CD4-positive, alpha-beta T cell (primary cell): ENCODE measurements around the gene C1orf105. TPM values are rescaled to one million over a fixed set of nuclear protein-coding genes. Genes with fewer than 3 reads are reported as not detected.
A peak's percentile ranks its signal among the peaks of the same experiment; 100 is the strongest.

Experiments used
- ATAC-seq: fragments of 200-7000 bp; cut with Tn5 transposase; one replicate; pipeline ENCODE4 v1.10.0; 2022; ENCODE audit warnings: mild to moderate bottlenecking; ENCODE audit not compliant: poor library complexity
- CTCF ChIA-PET: fragments of 350-600 bp; sonication (Branson Sonifier 250); formaldehyde crosslinking; loops from one replicate; lab custom pipeline; 2021; ENCODE audit warnings: antibody characterized with exemption, inconsistent platforms; lab: Charles Lee
- POLR2A ChIA-PET: fragments of 350-600 bp; sonication (Branson Sonifier 250); formaldehyde crosslinking; loops from one replicate; lab custom pipeline; 2021; ENCODE audit warnings: antibody characterized with exemption, inconsistent platforms; lab: Charles Lee
- DNase-seq, 14 experiments: peaks; one replicate each; pipeline ENCODE4 v3.0.0-alpha.2; 2013 to 2020; ENCODE audit warnings: mixed read lengths in 2 of 14
- H3K27ac ChIP-seq, 2 donors: one replicate each; pipeline versions ENCODE4 v1.5.1 to v1.7.0; 2013; ENCODE audit warnings: low read length in 2 of 2, low read depth in 1 of 2, mild to moderate bottlenecking in 1 of 2
- H3K27me3 ChIP-seq, 2 experiments: 1 replicate in 1 of 2; 2 replicates in 1 of 2; pipeline versions ENCODE4 v1.6.1 to v1.7.0; 2013; ENCODE audit warnings: low read length in 2 of 2, control low read depth in 1 of 2, mild to moderate bottlenecking in 1 of 2, moderate library complexity in 1 of 2; ENCODE audit not compliant: insufficient read depth in 2 of 2, control insufficient read depth in 1 of 2
- H3K36me3 ChIP-seq: one replicate; pipeline ENCODE4 v1.6.1; 2013; ENCODE audit warnings: low read length, control low read depth; ENCODE audit not compliant: insufficient read depth
- H3K4me1 ChIP-seq: one replicate; pipeline ENCODE4 v1.6.1; 2013; ENCODE audit warnings: low read length, control low read depth; ENCODE audit not compliant: insufficient read depth
- H3K4me3 ChIP-seq: one replicate; pipeline ENCODE4 v1.5.1; 2013; ENCODE audit warnings: mild to moderate bottlenecking, low read length, moderate library complexity
- H3K9me3 ChIP-seq, 2 experiments: 1 replicate in 1 of 2; 2 replicates in 1 of 2; pipeline versions ENCODE4 v1.6.1 to v1.7.0; 2013; ENCODE audit warnings: low read length in 2 of 2, mild to moderate bottlenecking in 2 of 2, control low read depth in 1 of 2, moderate library complexity in 1 of 2; ENCODE audit not compliant: control insufficient read depth in 1 of 2, insufficient read depth in 1 of 2
- H3K27ac Mint-ChIP-seq: one replicate; pipeline ENCODE4 v1.8.0; 2020; ENCODE audit warnings: mixed read lengths
- H3K27me3 Mint-ChIP-seq: one replicate; pipeline ENCODE4 v1.8.0; 2021; ENCODE audit warnings: mixed read lengths
- H3K36me3 Mint-ChIP-seq: one replicate; pipeline ENCODE4 v1.8.0; 2021; ENCODE audit warnings: low read depth, mixed read lengths
- H3K4me1 Mint-ChIP-seq: one replicate; pipeline ENCODE4 v1.8.0; 2021; ENCODE audit warnings: low read depth, mixed read lengths
- H3K4me3 Mint-ChIP-seq: one replicate; pipeline ENCODE4 v1.8.0; 2020; ENCODE audit warnings: mild to moderate bottlenecking, mixed read lengths
- H3K9me3 Mint-ChIP-seq: one replicate; pipeline ENCODE4 v1.8.0; 2020; ENCODE audit warnings: mixed read lengths
- CTCF ChIP-seq: fragments of 200-600 bp; IDR thresholded peaks from one replicate; pipeline ENCODE4 v1.8.0; 2022; ENCODE audit warnings: antibody characterized with exemption, mild to moderate bottlenecking
- intact Hi-C, 2 experiments: fragments of 100-400 bp; cut with DNase I in 1 of 2; cut with micrococcal nuclease in 1 of 2; formaldehyde crosslinking; loops; one replicate each; pipeline versions ENCODE4 v1.15.1 to v1.9.0; 2023 to 2025; cut with DNase I, micrococcal nuclease
- total RNA-seq, 174 experiments: library from RNA in 2 of 174; stranded (reverse) in 2 of 174; gene quantifications; one replicate each; pipeline ENCODE4 v1.2.3 and lab custom pipeline; 2021 to 2026

The C1orf105 gene
- total RNA-seq, 2 experiments from 2014 or later, result not detected

GRCh38 chr1:172393354-172393753 is 27.1 kb upstream of the C1orf105 start:
- no peak overlapping the region for H3K4me3 ChIP-seq
- no peak for DNase-seq
- H3K4me1 ChIP-seq, result peaks cover 24% of the 10 kb centered on the region
- ChIA-PET POLR2A (interaction anchor here (1.0 to 3.0 kb wide), 8 partner anchors 12 to 238 kb away, joined by 3 to 43 read pairs (median 12); no protein-coding TSS in a partner anchor), CTCF (interaction anchor here (1.5 kb wide), 2 partner anchors 11 to 34 kb away, joined by 4 to 5 read pairs; no protein-coding TSS in a partner anchor)
- intact Hi-C loops, result loop anchor here in 1 of 2 experiments (10.0 kb wide), 1 partner anchor 609 kb away; the partner anchor contains the start of gene METTL13
- Mint-ChIP-seq H3K9me3 (no peaks in the 10 kb centered on the region), H3K27ac (peak overlapping the region; percentile 86), H3K27me3 (no peaks in the 10 kb centered on the region), H3K4me3 (no peak overlapping the region), H3K36me3 (no peaks in the 10 kb centered on the region), H3K4me1 (peaks cover 68% of the 10 kb centered on the region)
- no peaks in the 10 kb centered on the region for H3K36me3 ChIP-seq
- no peak for TF ChIP-seq CTCF
- no peaks in the 10 kb centered on the region for H3K9me3 ChIP-seq
- peak overlapping the region in 1 of 2 donors; percentile 71 for H3K27ac ChIP-seq
- ATAC-seq, result no peak
- H3K27me3 ChIP-seq, result no peaks in the 10 kb centered on the region

GRCh38 chr1:172394141-172394751 is 26.2 kb upstream of the C1orf105 start:
- CTCF ChIA-PET, result interaction anchor here (1.2 to 1.5 kb wide), 5 partner anchors 11 to 256 kb away, joined by 3 to 7 read pairs (median 4); partner anchors contain the start of gene PIGC
- POLR2A ChIA-PET, result interaction anchor here (0.6 to 3.0 kb wide), 23 partner anchors 8 to 390 kb away, joined by 3 to 43 read pairs (median 5); partner anchors contain the start of genes PIGC and SUCO
- ATAC-seq (peak; percentile 94), DNase-seq (peak; percentile 39 to 90 (median 62))
- H3K27ac Mint-ChIP-seq, result peak overlapping the region; percentile 86
- no peaks in the 10 kb centered on the region for H3K27me3 Mint-ChIP-seq
- Histone ChIP-seq H3K36me3 (no peaks in the 10 kb centered on the region), H3K27me3 (no peaks in the 10 kb centered on the region), H3K4me1 (peaks cover 24% of the 10 kb centered on the region), H3K4me3 (peak overlapping the region; percentile 27), H3K9me3 (no peaks in the 10 kb centered on the region), H3K27ac (peak overlapping the region; percentile 67 to 71)
- peak overlapping the region; percentile 45 for H3K4me3 Mint-ChIP-seq
- H3K36me3 Mint-ChIP-seq, result no peaks in the 10 kb centered on the region
- intact Hi-C loops, result loop anchor here (1.0 to 10.0 kb wide), 5 partner anchors 13 to 609 kb away; partner anchors contain the start of gene METTL13 (in 1 of the 2)
- no peak for TF ChIP-seq CTCF
- H3K4me1 Mint-ChIP-seq, result peaks cover 77% of the 10 kb centered on the region
- no peaks in the 10 kb centered on the region for H3K9me3 Mint-ChIP-seq

GRCh38 chr1:172394811-172395210 is 25.7 kb upstream of the C1orf105 start:
- H3K4me3 ChIP-seq, result no peak overlapping the region

More at GRCh38 chr1:172394811-172395210, 25.7 kb upstream of the C1orf105 start:
- Histone ChIP-seq H3K4me1 (peaks cover 24% of the 10 kb centered on the region), H3K36me3 (no peaks in the 10 kb centered on the region), H3K9me3 (no peaks in the 10 kb centered on the region), H3K27me3 (no peaks in the 10 kb centered on the region), H3K27ac (peak overlapping the region; percentile 67 to 71)
- intact Hi-C loops, result loop anchor here (1.0 to 10.0 kb wide), 6 partner anchors 14 to 610 kb away; partner anchors contain the start of gene METTL13 (in 1 of the 2)
- Mint-ChIP-seq H3K27me3 (no peaks in the 10 kb centered on the region), H3K9me3 (no peaks in the 10 kb centered on the region), H3K4me3 (peak overlapping the region; percentile 45), H3K36me3 (no peaks in the 10 kb centered on the region), H3K4me1 (peaks cover 83% of the 10 kb centered on the region), H3K27ac (peak overlapping the region; percentile 86)
- DNase-seq, result peak in 1 of 14 experiments; percentile 17
- ChIA-PET POLR2A (interaction anchor here (0.6 to 3.0 kb wide), 24 partner anchors 8 to 390 kb away, joined by 3 to 43 read pairs (median 4); partner anchors contain the start of genes PIGC and SUCO), CTCF (interaction anchor here (1.2 to 1.5 kb wide), 5 partner anchors 10 to 257 kb away, joined by 3 to 7 read pairs (median 4); partner anchors contain the start of gene PIGC)
- no peak for TF ChIP-seq CTCF
- ATAC-seq, result peak; percentile 24
